ENCODE results near the gene ZBED3. TPM values are rescaled to one million over a fixed set of nuclear protein-coding genes. Genes with fewer than 3 reads are reported as not detected.
"Not testable (repeated sequence)": the region's sequence is repeated elsewhere in the genome, so short reads cannot be mapped to it uniquely, and the experiment has no call there.

ZBED3 gene
- total RNA-seq, 4 donors from 2014 or later: 5.7 to 33.5 (median 18.4) TPM

- Histone ChIP-seq H3K4me3 (peak overlapping the region; percentile 56 to 93 (median 75)), H3K9me3 (no peaks in the 10 kb centered on the region), H3K4me1 (peaks cover 0 to 23% (median 5%) of the 10 kb centered on the region in 4 donors), H3K36me3 (peaks cover 0 to 14% (median 0%) of the 10 kb centered on the region in 3 donors), H3K27ac (peak overlapping the region; percentile 85 to 92 (median 90)), H3K27me3 (no peaks in the 10 kb centered on the region)
- DNase-seq (ENCODE audit: low spot score in 2 of 2): no peak
- 0% methylated on average over 6 of the region's 6 CpGs for whole genome bisulfite sequencing, 2 donors
- TF ChIP-seq EP300 (IDR thresholded peaks at IDR 0.05): no peak
- no peak for TF ChIP-seq CTCF (IDR thresholded peaks at IDR 0.05)
- TF ChIP-seq POLR2A (IDR thresholded peaks at IDR 0.05): no peak
Observed at GRCh38 chr5:77086368-77086688, 757 bp downstream of the ZBED3 start.

GRCh38 chr5:77083088-77083487 is 4.0 kb downstream of the ZBED3 start:
- 90 to 96% methylated on average over 6 of the region's 6 CpGs for WGBS, 2 donors
- no peaks in the 10 kb centered on the region for H3K9me3 ChIP-seq
- DNase-seq (ENCODE audit: low spot score in 2 of 2): no peak
- TF ChIP-seq POLR2A (IDR thresholded peaks at IDR 0.05) (no peak), EP300 (IDR thresholded peaks at IDR 0.05) (no peak), CTCF (IDR thresholded peaks at IDR 0.05) (no peak)
- peaks cover 0 to 19% (median 4%) of the 10 kb centered on the region in 4 donors for H3K4me1 ChIP-seq
- no peak overlapping the region for H3K4me3 ChIP-seq
- peaks cover 0 to 14% (median 0%) of the 10 kb centered on the region in 3 donors for H3K36me3 ChIP-seq
- H3K27me3 ChIP-seq: no peaks in the 10 kb centered on the region
- H3K27ac ChIP-seq: no peak overlapping the region

- TF ChIP-seq EP300 (IDR thresholded peaks at IDR 0.05): no peak
- H3K9me3 ChIP-seq: no peaks in the 10 kb centered on the region
Observed at GRCh38 chr5:77082280-77082679, 4.8 kb downstream of the ZBED3 start.

GRCh38 chr5:77080905-77081304 is 6.2 kb downstream of the ZBED3 start:
- Histone ChIP-seq H3K4me3 (no peak overlapping the region), H3K9me3 (no peaks in the 10 kb centered on the region), H3K4me1 (peaks cover 0 to 16% (median 2%) of the 10 kb centered on the region in 4 donors), H3K36me3 (peaks cover 0 to 14% (median 0%) of the 10 kb centered on the region in 3 donors), H3K27ac (no peak overlapping the region), H3K27me3 (no peaks in the 10 kb centered on the region)
- DNase-seq (ENCODE audit: low spot score in 2 of 2): no peak
- TF ChIP-seq POLR2A (IDR thresholded peaks at IDR 0.05) (no peak), EP300 (IDR thresholded peaks at IDR 0.05) (no peak), CTCF (IDR thresholded peaks at IDR 0.05) (no peak)
- WGBS, 2 donors: 65 to 70% methylated on average over 5 of the region's 5 CpGs

More at GRCh38 chr5:77082280-77082679, 4.8 kb downstream of the ZBED3 start:
- no peak overlapping the region for H3K27ac ChIP-seq
- 0 to 44% methylated on average over 1 of the region's 1 CpG for WGBS, 2 donors
- no peak overlapping the region for H3K4me3 ChIP-seq
- peaks cover 0 to 16% (median 0%) of the 10 kb centered on the region in 4 donors for H3K4me1 ChIP-seq
- peaks cover 0 to 14% (median 0%) of the 10 kb centered on the region in 3 donors for H3K36me3 ChIP-seq
- DNase-seq (ENCODE audit: low spot score in 2 of 2): no peak
- H3K27me3 ChIP-seq: no peaks in the 10 kb centered on the region

GRCh38 chr5:77080479-77080878 is 6.6 kb downstream of the ZBED3 start:
- not testable (repeated sequence) for DNase-seq (ENCODE audit: low spot score in 2 of 2)

GRCh38 chr5:77077829-77078176 is 9.3 kb downstream of the ZBED3 start:
- WGBS, 2 donors: 13 to 16% methylated on average over 12 of the region's 12 CpGs
- peak overlapping the region; percentile 23 to 74 (median 42) for H3K4me3 ChIP-seq
- TF ChIP-seq EP300 (IDR thresholded peaks at IDR 0.05): no peak
- TF ChIP-seq POLR2A (IDR thresholded peaks at IDR 0.05): no peak
- no peak for TF ChIP-seq CTCF (IDR thresholded peaks at IDR 0.05)
- H3K9me3 ChIP-seq: no peaks in the 10 kb centered on the region
- peak overlapping the region in 2 of 4 donors; percentile 17 to 81 for H3K27ac ChIP-seq
- DNase-seq (ENCODE audit: low spot score in 2 of 2): no peak
- H3K4me1 ChIP-seq: peaks cover 0 to 11% (median 2%) of the 10 kb centered on the region in 4 donors
- no peaks in the 10 kb centered on the region for H3K36me3 ChIP-seq
- no peaks in the 10 kb centered on the region for H3K27me3 ChIP-seq

More at GRCh38 chr5:77080479-77080878, 6.6 kb downstream of the ZBED3 start:
- not testable (repeated sequence) for H3K9me3 ChIP-seq, H3K4me3 ChIP-seq, H3K27ac ChIP-seq, H3K27me3 ChIP-seq
- WGBS, 2 donors: 89 to 94% methylated on average over 10 to 11 of the region's 11 CpGs
- peaks cover 0 to 12% (median 2%) of the 10 kb centered on the region in 4 donors for H3K4me1 ChIP-seq
- H3K36me3 ChIP-seq: peaks cover 0 to 14% (median 0%) of the 10 kb centered on the region in 3 donors

All from tibial nerve (tissue), 4 donors.